Endothelial cell (in vitro differentiated cells): ENCODE measurements around the gene STYX. TPM values are rescaled to one million over a fixed set of nuclear protein-coding genes. Genes with fewer than 3 reads are reported as not detected.

Experiments
- DNase-seq: peaks from one replicate; pipeline ENCODE4 v3.0.0; 2021; ENCODE audit warnings: low spot score
- H3K27ac Mint-ChIP-seq: one replicate; pipeline ENCODE4 v1.8.0; 2021; ENCODE audit warnings: mixed read lengths, inconsistent platforms; ENCODE audit not compliant: unreplicated experiment
- H3K27me3 Mint-ChIP-seq: one replicate; pipeline ENCODE4 v1.8.0; 2021; ENCODE audit warnings: mild to moderate bottlenecking, moderate library complexity, mixed read lengths, inconsistent platforms; ENCODE audit not compliant: unreplicated experiment
- H3K36me3 Mint-ChIP-seq: one replicate; pipeline ENCODE4 v1.8.0; 2021; ENCODE audit warnings: mild to moderate bottlenecking, low read depth, mixed read lengths, inconsistent platforms; ENCODE audit not compliant: unreplicated experiment
- H3K4me1 Mint-ChIP-seq: one replicate; pipeline ENCODE4 v1.8.0; 2021; ENCODE audit warnings: mild to moderate bottlenecking, mixed read lengths, inconsistent platforms; ENCODE audit not compliant: unreplicated experiment
- H3K4me3 Mint-ChIP-seq: one replicate; pipeline ENCODE4 v1.8.0; 2021; ENCODE audit warnings: mild to moderate bottlenecking, mixed read lengths, inconsistent platforms; ENCODE audit not compliant: unreplicated experiment
- H3K9me3 Mint-ChIP-seq: one replicate; pipeline ENCODE4 v1.8.0; 2021; ENCODE audit warnings: mixed read lengths, inconsistent platforms; ENCODE audit not compliant: unreplicated experiment
- total RNA-seq: library from RNA; stranded (reverse); fragmentation: NEBNext Ultra II Directional; extraction: Animal tissue kit (Norgen Biotek cat#: 25700); gene quantifications from one replicate; pipeline ENCODE4 v1.2.1, GENCODE V29; 2021; ENCODE audit not compliant: unreplicated experiment
- TF ChIP-seq, protein P1 (sequence below): fragments of 200-600 bp; sonication (generic); IDR thresholded peaks from one replicate; pipeline ENCODE4 v1.5.0; 2021; ENCODE audit warnings: antibody characterized with exemption; ENCODE audit not compliant: unreplicated experiment

Gene STYX
- total RNA-seq, 1 donor from 2014 or later, result 17.0 TPM

DNA sequence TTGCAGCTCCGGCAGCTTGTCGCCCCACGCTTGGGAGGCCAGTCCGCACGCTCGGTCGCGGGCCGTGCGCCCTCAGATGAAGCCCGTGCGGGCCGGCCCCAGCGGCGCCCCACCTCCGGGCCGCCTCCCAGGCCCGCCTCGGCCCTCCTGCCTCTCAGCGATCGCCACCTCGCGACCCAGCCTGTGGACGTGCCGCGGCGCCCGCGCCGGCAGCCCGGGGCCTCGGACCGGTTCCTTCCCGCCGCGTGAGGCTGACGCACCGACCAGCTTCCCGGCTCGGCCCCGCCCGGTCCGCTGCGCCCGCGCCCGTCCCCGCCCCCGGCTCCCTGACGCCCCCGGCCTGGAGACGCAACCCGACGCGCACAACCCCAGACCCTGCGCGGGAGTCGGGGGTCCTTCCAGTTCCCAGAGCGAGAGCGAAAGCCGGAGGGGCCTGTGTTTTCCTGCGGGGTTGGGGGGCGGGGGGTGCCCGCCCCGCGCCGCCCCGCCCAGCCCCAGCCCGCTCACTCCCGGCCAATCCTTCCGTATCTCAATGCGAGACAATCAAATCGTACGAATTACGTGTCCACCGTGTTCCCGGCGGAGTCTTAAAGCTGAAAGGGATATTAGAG is 34.4 kb upstream of the STYX start, which contains the start of gene ERO1A:
Gene ERO1A, minus strand, starts transcription at position 78 of the 611 bp plus-strand sequence. Its CDS starts 77 bp downstream, at position 1.
- DNase-seq, result peak; percentile 68
- H3K9me3 Mint-ChIP-seq, result no peaks in the 10 kb centered on the region

DNA sequence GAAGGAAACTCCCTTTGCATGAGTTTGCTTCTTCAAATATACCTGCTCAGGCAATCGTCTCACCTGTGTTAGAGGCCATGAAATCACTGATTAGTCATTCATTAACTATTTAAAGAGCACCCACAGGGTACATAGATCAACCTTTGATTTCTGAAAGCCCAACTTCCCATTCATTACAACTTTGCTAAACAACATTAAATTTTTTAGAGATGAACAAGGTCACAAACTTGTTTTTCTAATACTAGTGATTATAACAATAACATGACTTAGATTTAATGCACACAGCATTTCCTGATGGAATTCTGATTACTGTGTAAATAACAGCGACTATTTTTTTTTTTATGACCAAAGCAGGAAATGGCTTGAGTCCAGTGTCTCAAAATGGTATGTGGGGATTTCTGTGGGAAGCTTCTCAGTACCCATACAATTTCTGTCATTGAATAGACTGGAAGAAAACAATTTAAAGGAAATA is 29.2 kb upstream of the STYX start:
- Mint-ChIP-seq H3K36me3 (no peaks in the 10 kb centered on the region), H3K27ac (no peak overlapping the region), H3K27me3 (peaks cover 1% of the 10 kb centered on the region), H3K9me3 (no peaks in the 10 kb centered on the region), H3K4me3 (no peak overlapping the region), H3K4me1 (no peaks in the 10 kb centered on the region)
- TF ChIP-seq, protein P1, sequence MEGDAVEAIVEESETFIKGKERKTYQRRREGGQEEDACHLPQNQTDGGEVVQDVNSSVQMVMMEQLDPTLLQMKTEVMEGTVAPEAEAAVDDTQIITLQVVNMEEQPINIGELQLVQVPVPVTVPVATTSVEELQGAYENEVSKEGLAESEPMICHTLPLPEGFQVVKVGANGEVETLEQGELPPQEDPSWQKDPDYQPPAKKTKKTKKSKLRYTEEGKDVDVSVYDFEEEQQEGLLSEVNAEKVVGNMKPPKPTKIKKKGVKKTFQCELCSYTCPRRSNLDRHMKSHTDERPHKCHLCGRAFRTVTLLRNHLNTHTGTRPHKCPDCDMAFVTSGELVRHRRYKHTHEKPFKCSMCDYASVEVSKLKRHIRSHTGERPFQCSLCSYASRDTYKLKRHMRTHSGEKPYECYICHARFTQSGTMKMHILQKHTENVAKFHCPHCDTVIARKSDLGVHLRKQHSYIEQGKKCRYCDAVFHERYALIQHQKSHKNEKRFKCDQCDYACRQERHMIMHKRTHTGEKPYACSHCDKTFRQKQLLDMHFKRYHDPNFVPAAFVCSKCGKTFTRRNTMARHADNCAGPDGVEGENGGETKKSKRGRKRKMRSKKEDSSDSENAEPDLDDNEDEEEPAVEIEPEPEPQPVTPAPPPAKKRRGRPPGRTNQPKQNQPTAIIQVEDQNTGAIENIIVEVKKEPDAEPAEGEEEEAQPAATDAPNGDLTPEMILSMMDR, result no peak
- no peak for DNase-seq

More for the DNA sequence above, 34.4 kb upstream of the STYX start, which contains the start of gene ERO1A:
- H3K36me3 Mint-ChIP-seq, result no peaks in the 10 kb centered on the region
- peaks cover 7% of the 10 kb centered on the region for H3K4me1 Mint-ChIP-seq
- TF ChIP-seq, protein P1, result no peak
- peak within 1 kb of the TSS; percentile 87 for H3K27ac Mint-ChIP-seq
- H3K4me3 Mint-ChIP-seq, result peak within 1 kb of the TSS; percentile 100
- H3K27me3 Mint-ChIP-seq, result peaks cover 4% of the 10 kb centered on the region

DNA sequence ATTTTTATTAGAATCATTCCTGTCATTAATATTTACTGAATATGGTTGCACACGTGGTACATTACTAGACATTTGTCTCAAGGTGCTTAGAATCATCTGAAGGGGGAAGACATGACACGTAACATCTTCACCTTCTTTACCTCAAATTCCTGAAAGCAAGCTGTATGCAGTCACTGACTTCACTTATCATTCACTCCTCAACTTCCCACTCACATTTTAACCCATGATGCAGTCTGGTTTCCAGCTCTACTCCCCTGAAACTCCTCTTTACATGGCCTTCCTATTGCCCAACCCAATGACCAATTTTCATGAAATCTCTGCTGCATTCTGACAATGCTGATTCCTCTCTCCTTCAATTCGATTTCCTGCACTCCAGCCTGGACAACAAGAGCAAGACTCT is 28.7 kb upstream of the STYX start:
- no peak for DNase-seq
- Mint-ChIP-seq H3K27me3 (peaks cover under 1% of the 10 kb centered on the region), H3K27ac (no peak overlapping the region)

DNA sequence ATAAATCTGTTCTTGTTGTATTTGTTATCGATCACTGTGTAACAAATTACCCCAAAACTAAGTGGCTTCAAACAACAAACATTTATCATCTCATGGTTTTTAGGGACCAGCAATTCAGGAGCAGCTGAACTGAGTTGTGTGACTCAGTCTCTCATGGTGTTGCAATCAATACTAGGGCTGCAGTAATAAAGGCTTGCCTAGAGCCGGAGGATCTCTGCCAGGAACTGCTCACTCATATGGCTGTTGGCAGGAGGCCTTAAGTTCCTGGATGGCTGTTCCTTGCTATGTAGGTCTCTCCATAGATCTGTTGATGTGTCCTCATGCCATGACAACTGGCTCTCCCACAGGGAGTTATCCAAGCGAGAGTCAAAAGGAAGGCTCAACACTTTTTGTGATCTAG is 26.7 kb upstream of the STYX start:
- no peak overlapping the region for H3K27ac Mint-ChIP-seq
- TF ChIP-seq, protein P1, result no peak
- H3K27me3 Mint-ChIP-seq, result peaks cover 2% of the 10 kb centered on the region
- no peaks in the 10 kb centered on the region for H3K9me3 Mint-ChIP-seq
- no peaks in the 10 kb centered on the region for H3K36me3 Mint-ChIP-seq
- no peak for DNase-seq
- H3K4me3 Mint-ChIP-seq, result no peak overlapping the region
- peaks cover 17% of the 10 kb centered on the region for H3K4me1 Mint-ChIP-seq

More for the DNA sequence above, 28.7 kb upstream of the STYX start:
- no peaks in the 10 kb centered on the region for H3K9me3 Mint-ChIP-seq
- no peaks in the 10 kb centered on the region for H3K36me3 Mint-ChIP-seq
- TF ChIP-seq, protein P1, result no peak
- no peak overlapping the region for H3K4me3 Mint-ChIP-seq
- no peaks in the 10 kb centered on the region for H3K4me1 Mint-ChIP-seq

DNA sequence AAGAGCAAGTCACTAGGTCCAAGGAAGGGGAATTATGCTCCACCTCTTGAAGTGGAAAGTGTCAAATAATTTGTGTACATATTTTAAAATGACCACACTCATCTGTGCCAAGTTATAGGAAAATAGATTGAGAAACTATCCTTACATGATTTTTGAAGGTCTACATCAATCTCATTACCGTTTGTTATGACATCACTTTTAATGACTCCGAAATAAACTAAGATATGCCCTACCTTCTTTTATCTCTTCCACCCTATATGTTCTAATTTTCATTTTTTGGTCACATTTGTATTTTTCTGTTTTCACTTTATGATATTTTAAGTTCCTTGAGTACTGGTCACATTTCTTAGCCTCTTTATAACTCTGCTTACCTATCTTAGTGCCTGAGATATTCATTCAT is 26.3 kb upstream of the STYX start:
- no peak for DNase-seq
- Mint-ChIP-seq H3K36me3 (no peaks in the 10 kb centered on the region), H3K27ac (no peak overlapping the region), H3K4me3 (no peak overlapping the region), H3K9me3 (no peaks in the 10 kb centered on the region), H3K27me3 (peaks cover 2% of the 10 kb centered on the region), H3K4me1 (peaks cover 21% of the 10 kb centered on the region)
- TF ChIP-seq, protein P1, result no peak
